ENCODE data around the gene DUSP2. TPM values are rescaled to one million over a fixed set of nuclear protein-coding genes. Genes with fewer than 3 reads are reported as not detected.

Gene DUSP2
- total RNA-seq, 2 donors from 2014 or later = 8.5 to 22.2 TPM

- DNase-seq (ENCODE audit: low spot score) (no peak), ATAC-seq (ENCODE audit: insufficient number of reproducible peaks, low FRiP score, low read depth) (no peak)
- Histone ChIP-seq H3K27me3 (replicated peaks; ENCODE audit: insufficient read depth) (no peaks in the 10 kb centered on the region), H3K9me3 (peaks cover 10% of the 10 kb centered on the region), H3K27ac (no peak overlapping the region), H3K4me3 (no peak overlapping the region), H3K36me3 (no peaks in the 10 kb centered on the region), H3K4me1 (ENCODE audit: control insufficient read depth in 1 of 2, low read depth in 2 of 2) (peaks cover 3 to 12% of the 10 kb centered on the region in 2 donors)
- no peak for TF ChIP-seq CTCF (IDR thresholded peaks at IDR 0.05)
Observed at GRCh38 chr2:96107708-96108065, 37.6 kb downstream of the DUSP2 start.

GRCh38 chr2:96106991-96107707, 38.1 kb downstream of the DUSP2 start:
- DNase-seq (ENCODE audit: low spot score) = no peak
- ATAC-seq (ENCODE audit: insufficient number of reproducible peaks, low FRiP score, low read depth) = no peak
- H3K27ac ChIP-seq = no peak overlapping the region

GRCh38 chr2:96105994-96106715, 39.1 kb downstream of the DUSP2 start:
- peaks cover 3 to 17% of the 10 kb centered on the region in 2 donors for H3K4me1 ChIP-seq (ENCODE audit: control insufficient read depth in 1 of 2, low read depth in 2 of 2)
- H3K36me3 ChIP-seq = no peaks in the 10 kb centered on the region
- DNase-seq (ENCODE audit: low spot score) (no peak), ATAC-seq (ENCODE audit: insufficient number of reproducible peaks, low FRiP score, low read depth) (no peak)
- no peak overlapping the region for H3K4me3 ChIP-seq
- H3K27me3 ChIP-seq (replicated peaks; ENCODE audit: insufficient read depth) = no peaks in the 10 kb centered on the region
- H3K9me3 ChIP-seq = peaks cover 10% of the 10 kb centered on the region
- no peak overlapping the region for H3K27ac ChIP-seq
- TF ChIP-seq CTCF (IDR thresholded peaks at IDR 0.05) = no peak

More at GRCh38 chr2:96106991-96107707, 38.1 kb downstream of the DUSP2 start:
- TF ChIP-seq CTCF (IDR thresholded peaks at IDR 0.05) = no peak
- peaks cover 3 to 12% of the 10 kb centered on the region in 2 donors for H3K4me1 ChIP-seq (ENCODE audit: control insufficient read depth in 1 of 2, low read depth in 2 of 2)
- H3K27me3 ChIP-seq (replicated peaks; ENCODE audit: insufficient read depth) = no peaks in the 10 kb centered on the region
- peaks cover 10% of the 10 kb centered on the region for H3K9me3 ChIP-seq
- H3K4me3 ChIP-seq = no peak overlapping the region
- no peaks in the 10 kb centered on the region for H3K36me3 ChIP-seq

- Histone ChIP-seq H3K4me1 (ENCODE audit: control insufficient read depth in 1 of 2, low read depth in 2 of 2) (peaks cover 3 to 17% of the 10 kb centered on the region in 2 donors), H3K36me3 (no peaks in the 10 kb centered on the region), H3K9me3 (peaks cover 10% of the 10 kb centered on the region), H3K27me3 (replicated peaks; ENCODE audit: insufficient read depth) (no peaks in the 10 kb centered on the region), H3K4me3 (no peak overlapping the region), H3K27ac (no peak overlapping the region)
- ATAC-seq (ENCODE audit: insufficient number of reproducible peaks, low FRiP score, low read depth) (no peak), DNase-seq (ENCODE audit: low spot score) (no peak)
- TF ChIP-seq CTCF (IDR thresholded peaks at IDR 0.05) = no peak
Observed at GRCh38 chr2:96105152-96105915, 39.9 kb downstream of the DUSP2 start.

GRCh38 chr2:96104487-96104861, 40.8 kb downstream of the DUSP2 start:
- no peak overlapping the region for H3K4me3 ChIP-seq
- H3K27me3 ChIP-seq (replicated peaks; ENCODE audit: insufficient read depth) = no peaks in the 10 kb centered on the region
- ATAC-seq (ENCODE audit: insufficient number of reproducible peaks, low FRiP score, low read depth) (no peak), DNase-seq (ENCODE audit: low spot score) (no peak)
- no peak for TF ChIP-seq CTCF (IDR thresholded peaks at IDR 0.05)
- peaks cover 10% of the 10 kb centered on the region for H3K9me3 ChIP-seq
- H3K36me3 ChIP-seq = no peaks in the 10 kb centered on the region
- H3K4me1 ChIP-seq (ENCODE audit: control insufficient read depth in 1 of 2, low read depth in 2 of 2) = peaks cover 3 to 17% of the 10 kb centered on the region in 2 donors
- no peak overlapping the region for H3K27ac ChIP-seq

Measured in thoracic aorta (tissue), 2 donors.